Parathyroid adenoma (tissue), 2 donors: ENCODE results near the gene SLC16A1.

Source experiments
- H2AFZ ChIP-seq: fragments of 300-600 bp; sonication (generic); one replicate; pipeline ENCODE4 v1.7.0; 2017; ENCODE audit warnings: antibody characterized with exemption, mild to moderate bottlenecking
- H3K27ac ChIP-seq: fragments of 300-600 bp; sonication (generic); one replicate; pipeline ENCODE4 v1.7.0; 2017
- H3K27me3 ChIP-seq: fragments of 300-600 bp; sonication (generic); one replicate; pipeline ENCODE4 v1.7.0; 2017; ENCODE audit warnings: low read length; ENCODE audit not compliant: control insufficient read depth, insufficient read depth
- H3K36me3 ChIP-seq: fragments of 300-600 bp; sonication (generic); one replicate; pipeline ENCODE4 v1.7.0; 2017; ENCODE audit warnings: low read length; ENCODE audit not compliant: control insufficient read depth, insufficient read depth
- H3K4me1 ChIP-seq: fragments of 300-600 bp; sonication (generic); one replicate; pipeline ENCODE4 v1.7.0; 2017; ENCODE audit warnings: control low read depth
- H3K4me2 ChIP-seq: fragments of 300-600 bp; sonication (generic); one replicate; pipeline ENCODE4 v1.7.0; 2017; ENCODE audit warnings: low read length
- H3K4me3 ChIP-seq: fragments of 300-600 bp; sonication (generic); one replicate; pipeline ENCODE4 v1.7.0; 2017; ENCODE audit warnings: low read depth, low read length
- H3K79me2 ChIP-seq: fragments of 300-600 bp; sonication (generic); one replicate; pipeline ENCODE4 v1.7.0; 2017; ENCODE audit warnings: control low read depth
- H3K9ac ChIP-seq: fragments of 300-600 bp; sonication (generic); one replicate; pipeline ENCODE4 v1.7.0; 2017; ENCODE audit warnings: mild to moderate bottlenecking
- H3K9me3 ChIP-seq: fragments of 300-600 bp; sonication (generic); one replicate; pipeline ENCODE4 v1.7.0; 2017; ENCODE audit warnings: low read length; ENCODE audit not compliant: control insufficient read depth
- CTCF ChIP-seq: fragments of 300-600 bp; sonication (generic); IDR thresholded peaks from one replicate; pipeline ENCODE4 v1.7.0; 2017; ENCODE audit warnings: antibody characterized with exemption, mild to moderate bottlenecking
- donor health status: primary hyperparathyroidism.

The SLC16A1 gene

GRCh38 chr1:112955773-112956543, at the start of gene SLC16A1:
Gene SLC16A1, minus strand, starts transcription at chr1:112956196. Its CDS starts 26,888 bp downstream, at chr1:112929308.
- Histone ChIP-seq H3K4me1 (no peaks in the 10 kb centered on the region), H2AFZ (peak within 1 kb of the TSS; percentile 94), H3K4me3 (peak within 1 kb of the TSS; percentile 79), H3K79me2 (no peaks in the 10 kb centered on the region), H3K27me3 (no peaks in the 10 kb centered on the region), H3K36me3 (no peaks in the 10 kb centered on the region), H3K4me2 (peak within 1 kb of the TSS; percentile 91), H3K27ac (peak within 1 kb of the TSS; percentile 49), H3K9ac (no peak within 1 kb of the TSS), H3K9me3 (no peaks in the 10 kb centered on the region)
- no peak for TF ChIP-seq CTCF

DNA sequence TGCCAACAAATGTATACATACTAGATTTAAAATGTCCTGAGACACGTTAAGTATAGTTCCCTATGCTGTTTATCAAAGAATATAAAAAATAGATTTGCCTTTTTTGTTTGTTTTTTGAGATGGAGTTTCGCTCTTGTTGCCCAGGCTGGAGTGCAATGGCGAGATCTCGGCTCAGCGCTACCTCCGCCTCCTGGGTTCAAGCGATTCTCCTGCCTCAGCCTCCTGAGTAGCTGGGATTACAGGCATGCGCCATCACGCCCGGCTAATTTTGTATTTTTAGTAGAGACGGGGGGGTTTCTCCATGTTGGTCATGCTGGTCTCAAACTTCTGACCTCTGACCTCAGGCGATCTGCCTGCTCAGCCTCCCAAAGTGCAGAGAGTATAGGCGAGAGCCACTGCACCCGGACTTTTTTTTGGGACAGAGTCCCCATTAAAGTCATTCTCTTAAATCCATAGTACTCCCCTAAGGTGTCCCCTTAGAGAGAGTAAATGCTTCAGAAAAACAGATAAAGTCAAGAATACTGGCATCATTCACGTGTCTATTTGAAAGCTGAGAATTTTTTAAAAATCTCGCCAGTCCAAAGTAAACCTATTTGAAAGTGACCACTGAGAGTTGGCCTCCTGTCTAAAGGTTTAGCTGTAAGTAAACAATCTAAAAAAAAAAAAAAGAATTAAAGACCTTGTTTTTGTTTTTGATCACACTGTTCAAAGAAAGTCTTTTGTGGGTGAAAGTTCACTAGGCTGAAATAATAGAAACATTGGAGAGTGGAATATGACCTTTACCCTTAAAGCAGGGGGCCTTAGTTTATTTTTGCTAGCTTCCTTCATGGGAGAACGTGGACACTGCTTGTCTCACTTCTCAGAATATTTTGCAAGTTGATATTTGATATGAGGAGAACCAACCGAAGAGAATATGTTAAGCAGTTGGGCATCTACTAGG, 48.0 kb upstream of the SLC16A1 start:
- H3K27ac ChIP-seq = no peak overlapping the region
- H3K9ac ChIP-seq = no peak overlapping the region
- no peak overlapping the region for H3K4me2 ChIP-seq
- H3K36me3 ChIP-seq = no peaks in the 10 kb centered on the region
- H3K79me2 ChIP-seq = no peaks in the 10 kb centered on the region
- no peaks in the 10 kb centered on the region for H3K9me3 ChIP-seq
- no peak overlapping the region for H3K4me3 ChIP-seq
- TF ChIP-seq CTCF = no peak
- H2AFZ ChIP-seq = no peak overlapping the region
- no peaks in the 10 kb centered on the region for H3K4me1 ChIP-seq
- H3K27me3 ChIP-seq = no peaks in the 10 kb centered on the region

GRCh38 chr1:113002297-113002696, 46.3 kb upstream of the SLC16A1 start:
- H2AFZ ChIP-seq = no peak overlapping the region
- H3K4me2 ChIP-seq = no peak overlapping the region
- no peaks in the 10 kb centered on the region for H3K9me3 ChIP-seq
- no peak overlapping the region for H3K27ac ChIP-seq
- H3K4me1 ChIP-seq = no peaks in the 10 kb centered on the region
- no peak for TF ChIP-seq CTCF
- H3K27me3 ChIP-seq = no peaks in the 10 kb centered on the region
- no peak overlapping the region for H3K4me3 ChIP-seq
- no peak overlapping the region for H3K9ac ChIP-seq
- H3K79me2 ChIP-seq = no peaks in the 10 kb centered on the region
- no peaks in the 10 kb centered on the region for H3K36me3 ChIP-seq

- Histone ChIP-seq H3K4me2 (no peak overlapping the region), H3K27ac (no peak overlapping the region), H3K4me1 (no peaks in the 10 kb centered on the region), H3K36me3 (no peaks in the 10 kb centered on the region), H3K79me2 (no peaks in the 10 kb centered on the region), H3K9me3 (no peaks in the 10 kb centered on the region), H2AFZ (no peak overlapping the region), H3K27me3 (no peaks in the 10 kb centered on the region), H3K4me3 (no peak overlapping the region), H3K9ac (no peak overlapping the region)
- no peak for TF ChIP-seq CTCF
These were observed 42.7 kb upstream of the SLC16A1 start for GRCh38 chr1:112998592-112999235.
